ENCODE results near the gene EARS2. TPM values are rescaled to one million over a fixed set of nuclear protein-coding genes. Genes with fewer than 3 reads are reported as not detected.
"Not testable (repeated sequence)": the region's sequence is repeated elsewhere in the genome, so short reads cannot be mapped to it uniquely, and the experiment has no call there.

EARS2 gene
- total RNA-seq, 1 donor from 2014 or later: 27.9 TPM

GRCh38 chr16:23485841-23486240 is 71.3 kb downstream of the EARS2 start:
- peak; percentile 28 for FAIRE-seq
- no peaks in the 10 kb centered on the region for H3K27me3 ChIP-seq (ENCODE audit: control insufficient read depth, insufficient read depth, low read length)
- no peak overlapping the region for H3K4me3 ChIP-seq (ENCODE audit: low read depth, low read length)
- no peak for TF ChIP-seq CTCF (IDR thresholded peaks at IDR 0.05; ENCODE audit: insufficient read depth, low read length, severe bottlenecking)
- no peak for DNase-seq (ENCODE audit: low read depth)
- peaks cover 31% of the 10 kb centered on the region for H3K36me3 ChIP-seq (ENCODE audit: control insufficient read depth, insufficient read depth, low read length)

GRCh38 chr16:23485257-23485614 is 71.9 kb downstream of the EARS2 start:
- H3K36me3 ChIP-seq (ENCODE audit: control insufficient read depth, insufficient read depth, low read length): peaks cover 33% of the 10 kb centered on the region
- no peak overlapping the region for H3K4me3 ChIP-seq (ENCODE audit: low read depth, low read length)
- TF ChIP-seq CTCF (IDR thresholded peaks at IDR 0.05; ENCODE audit: insufficient read depth, low read length, severe bottlenecking): no peak
- DNase-seq (ENCODE audit: low read depth) (no peak), FAIRE-seq (no peak)
- no peaks in the 10 kb centered on the region for H3K27me3 ChIP-seq (ENCODE audit: control insufficient read depth, insufficient read depth, low read length)

- H3K4me3 ChIP-seq (ENCODE audit: low read depth, low read length): no peak overlapping the region
- TF ChIP-seq CTCF (IDR thresholded peaks at IDR 0.05; ENCODE audit: insufficient read depth, low read length, severe bottlenecking): no peak
- FAIRE-seq (no peak), DNase-seq (ENCODE audit: low read depth) (no peak)
- H3K27me3 ChIP-seq (ENCODE audit: control insufficient read depth, insufficient read depth, low read length): no peaks in the 10 kb centered on the region
- H3K36me3 ChIP-seq (ENCODE audit: control insufficient read depth, insufficient read depth, low read length): peaks cover 37% of the 10 kb centered on the region
Measured at GRCh38 chr16:23484510-23485256, 72.5 kb downstream of the EARS2 start.

GRCh38 chr16:23483492-23483891 is 73.7 kb downstream of the EARS2 start:
- DNase-seq (ENCODE audit: low read depth); H3K27me3 ChIP-seq (ENCODE audit: control insufficient read depth, insufficient read depth, low read length); H3K4me3 ChIP-seq (ENCODE audit: low read depth, low read length); FAIRE-seq: not testable (repeated sequence)
- peaks cover 45% of the 10 kb centered on the region for H3K36me3 ChIP-seq (ENCODE audit: control insufficient read depth, insufficient read depth, low read length)

GRCh38 chr16:23482778-23483177 is 74.4 kb downstream of the EARS2 start:
- no peak for FAIRE-seq
- TF ChIP-seq CTCF (IDR thresholded peaks at IDR 0.05; ENCODE audit: insufficient read depth, low read length, severe bottlenecking): no peak
- peaks cover 44% of the 10 kb centered on the region for H3K36me3 ChIP-seq (ENCODE audit: control insufficient read depth, insufficient read depth, low read length)

GRCh38 chr16:23480257-23480656 is 76.9 kb downstream of the EARS2 start:
- no peak for TF ChIP-seq CTCF (IDR thresholded peaks at IDR 0.05; ENCODE audit: insufficient read depth, low read length, severe bottlenecking)
- DNase-seq (ENCODE audit: low read depth): no peak
- H3K27me3 ChIP-seq (ENCODE audit: control insufficient read depth, insufficient read depth, low read length): no peaks in the 10 kb centered on the region
- peaks cover 34% of the 10 kb centered on the region for H3K36me3 ChIP-seq (ENCODE audit: control insufficient read depth, insufficient read depth, low read length)
- no peak overlapping the region for H3K4me3 ChIP-seq (ENCODE audit: low read depth, low read length)
- FAIRE-seq: no peak

More at GRCh38 chr16:23482778-23483177, 74.4 kb downstream of the EARS2 start:
- H3K4me3 ChIP-seq (ENCODE audit: low read depth, low read length): no peak overlapping the region
- H3K27me3 ChIP-seq (ENCODE audit: control insufficient read depth, insufficient read depth, low read length): no peaks in the 10 kb centered on the region
- no peak for DNase-seq (ENCODE audit: low read depth)
